ENCODE measurements around the gene HIP1.
A peak's percentile ranks its signal among the peaks of the same experiment; 100 is the strongest.
"Not testable (repeated sequence)": the region's sequence is repeated elsewhere in the genome, so short reads cannot be mapped to it uniquely, and the experiment has no call there.

HIP1 gene

GRCh38 chr7:75639886-75640190 lies 98.9 kb downstream of the HIP1 start:
- no peak for DNase-seq (ENCODE audit: low read depth)

DNA sequence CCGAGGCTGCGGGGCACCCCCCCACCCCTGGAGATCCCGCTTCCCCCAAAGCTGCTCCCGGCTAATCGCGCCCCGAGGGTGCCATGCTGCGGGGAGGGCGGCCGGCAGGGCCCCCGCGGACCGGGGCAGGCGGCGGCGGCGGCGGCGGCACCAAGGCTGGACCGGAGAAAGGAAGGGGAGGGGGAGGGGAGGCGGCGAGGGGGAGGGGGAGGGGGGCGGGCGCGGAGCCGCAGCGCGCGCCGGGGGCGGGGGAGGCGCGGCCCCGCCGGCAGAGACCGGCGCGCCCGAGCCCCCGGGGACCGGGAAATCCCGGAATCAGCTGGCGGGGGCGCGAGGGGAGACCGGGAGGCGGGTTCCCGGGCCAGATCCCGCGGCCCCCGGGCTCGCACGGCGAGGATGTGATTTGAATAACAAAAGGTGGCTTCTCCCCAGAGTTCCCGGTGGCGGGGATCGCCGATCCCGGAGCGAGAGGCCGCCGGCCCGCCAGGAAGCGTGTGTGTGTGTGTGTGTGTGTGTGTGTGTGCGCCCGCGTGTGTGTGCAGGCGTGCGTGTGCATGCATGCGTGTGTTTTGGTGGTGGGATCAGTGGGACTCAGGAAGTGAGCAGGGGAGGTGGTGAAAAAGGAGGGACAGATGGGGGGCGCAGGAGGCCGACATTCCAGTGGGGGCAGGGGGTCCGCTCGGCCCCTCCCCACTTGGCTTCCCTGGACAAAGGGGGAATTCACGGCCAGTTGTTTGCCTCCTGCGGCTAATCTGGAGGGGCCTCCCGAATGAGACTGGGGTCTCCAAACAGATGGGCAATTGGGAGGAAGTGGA lies 99.5 kb downstream of the HIP1 start:
- peak; percentile 37 for DNase-seq (ENCODE audit: low read depth)

- DNase-seq (ENCODE audit: low read depth), result no peak
Measured at GRCh38 chr7:75638594-75639070, 100.1 kb downstream of the HIP1 start.

DNA sequence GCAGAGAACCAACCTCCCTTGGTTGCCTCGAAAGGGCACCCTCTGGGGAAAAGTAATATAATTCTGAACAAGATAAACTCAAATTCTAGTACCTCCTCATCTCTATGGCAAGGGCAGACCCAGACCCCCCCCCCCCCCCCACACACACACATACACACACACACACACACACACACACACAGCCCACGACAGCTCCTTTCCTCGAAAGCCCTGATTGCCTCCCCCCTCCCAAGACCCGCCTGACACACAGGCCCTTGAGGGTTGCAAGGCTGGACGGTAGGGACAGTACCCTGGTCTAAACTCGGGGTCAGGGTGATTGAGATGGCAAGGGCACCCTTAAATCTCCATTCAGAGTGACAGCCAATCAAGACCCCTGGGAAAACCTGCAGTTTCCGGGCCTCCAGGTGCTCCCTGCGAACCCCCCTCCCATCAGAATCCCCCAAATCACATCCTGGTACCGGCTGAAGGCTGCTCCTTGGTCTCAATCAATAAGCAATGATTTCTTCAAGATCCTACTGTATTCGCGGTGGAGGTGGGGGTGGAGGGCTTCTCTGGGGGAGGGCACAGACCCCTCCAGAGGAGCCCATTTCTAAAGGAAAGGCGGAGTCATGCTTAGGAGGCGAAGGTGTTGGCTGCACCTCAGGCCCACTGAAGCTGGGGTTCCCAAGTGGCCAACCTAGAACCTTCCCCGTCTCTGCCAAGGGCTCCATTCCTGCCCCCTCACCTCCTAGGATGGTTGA lies 100.7 kb downstream of the HIP1 start:
- DNase-seq (ENCODE audit: low read depth), result no peak

- DNase-seq (ENCODE audit: low read depth), result no peak
Measured at GRCh38 chr7:75635036-75635435, 103.7 kb downstream of the HIP1 start.

GRCh38 chr7:75632587-75632986 lies 106.2 kb downstream of the HIP1 start:
- not testable (repeated sequence) for DNase-seq (ENCODE audit: low read depth)

DNA sequence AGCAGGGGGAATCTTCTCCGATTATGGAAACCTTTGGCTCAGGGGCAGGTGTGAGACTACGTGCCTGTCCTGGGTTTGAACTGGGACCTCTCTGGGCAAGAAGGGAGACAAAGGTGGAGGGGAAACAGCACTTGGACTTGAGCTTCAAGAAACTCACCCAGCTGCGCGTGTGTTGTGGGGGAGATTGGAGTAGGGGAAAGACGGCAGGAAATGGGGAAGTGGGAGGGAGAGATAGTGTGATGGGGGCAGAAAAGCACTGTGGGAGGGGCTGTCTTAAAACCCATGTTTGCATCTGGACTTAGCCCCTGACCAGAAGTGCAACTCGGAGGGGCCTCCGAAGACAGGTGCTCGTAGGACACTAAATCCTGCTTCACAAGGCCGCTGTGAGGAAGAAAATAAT lies 107.0 kb downstream of the HIP1 start:
- no peak for DNase-seq (ENCODE audit: low read depth)

GRCh38 chr7:75630549-75630948 lies 108.2 kb downstream of the HIP1 start:
- DNase-seq (ENCODE audit: low read depth), result no peak

DNA sequence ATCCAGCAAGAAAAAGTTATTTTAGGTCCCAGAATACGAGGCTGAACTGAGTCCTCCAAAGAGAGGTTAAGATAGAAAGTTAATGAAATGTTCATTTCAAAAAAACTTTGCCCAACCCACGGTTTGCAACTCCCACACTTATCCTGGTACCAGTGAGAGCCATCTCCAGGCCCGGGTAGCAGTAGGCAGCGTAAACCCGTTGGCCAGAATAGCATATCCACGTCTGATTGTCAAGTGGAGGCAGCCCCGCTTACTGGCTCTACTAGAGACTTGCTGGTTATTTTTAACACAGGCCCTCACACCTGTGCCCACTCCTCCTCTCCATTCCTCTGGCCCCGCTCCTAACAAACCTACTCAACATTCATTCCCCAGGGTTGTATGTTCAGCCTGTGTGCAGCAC lies 109.7 kb downstream of the HIP1 start:
- DNase-seq (ENCODE audit: low read depth), result no peak

- DNase-seq (ENCODE audit: low read depth), result no peak
Measured at GRCh38 chr7:75628055-75628454, 110.7 kb downstream of the HIP1 start.

- no peak for DNase-seq (ENCODE audit: low read depth)
Measured at GRCh38 chr7:75626954-75627353, 111.8 kb downstream of the HIP1 start.

GRCh38 chr7:75625868-75626267 lies 112.9 kb downstream of the HIP1 start:
- no peak for DNase-seq (ENCODE audit: low read depth)

GRCh38 chr7:75624134-75624832 lies 114.5 kb downstream of the HIP1 start:
- peak; percentile 63 for DNase-seq (ENCODE audit: low read depth)

DNA sequence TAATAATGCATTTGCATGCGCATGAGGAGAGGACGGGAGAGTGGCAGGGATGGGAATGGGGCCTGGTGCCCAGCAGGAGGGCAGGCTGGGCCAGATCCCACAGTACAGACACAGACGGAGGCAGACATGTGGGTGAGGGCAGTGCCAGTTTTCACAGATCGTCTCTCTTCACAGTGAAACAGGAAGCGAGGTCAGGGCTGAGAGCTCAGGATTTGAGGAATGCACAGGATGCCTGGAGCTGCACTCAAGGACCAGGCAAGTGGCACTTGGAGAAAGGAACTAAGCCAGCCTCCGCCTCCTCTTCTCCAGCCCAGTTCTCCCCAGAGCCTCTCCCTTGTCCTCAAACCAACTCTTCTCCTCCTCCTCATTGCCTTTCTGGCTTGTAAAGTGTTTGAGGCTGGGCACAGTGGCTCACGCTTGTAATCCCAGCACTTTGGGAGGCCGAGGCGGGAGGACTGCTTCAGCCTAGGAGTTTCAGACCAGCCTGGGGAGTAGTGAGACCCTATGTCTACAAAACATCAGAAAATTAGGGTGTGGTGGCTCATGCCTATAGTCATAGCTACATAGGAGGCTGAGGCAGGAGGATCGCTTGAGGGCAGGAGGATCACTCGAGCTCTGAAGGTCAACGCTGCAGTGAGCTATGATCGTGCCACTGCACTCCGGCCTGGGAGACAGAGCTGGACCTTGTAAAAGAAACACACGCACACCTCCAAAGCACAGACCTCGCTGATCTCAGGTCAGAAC lies 115.2 kb downstream of the HIP1 start:
- DNase-seq (ENCODE audit: low read depth), result no peak

DNA sequence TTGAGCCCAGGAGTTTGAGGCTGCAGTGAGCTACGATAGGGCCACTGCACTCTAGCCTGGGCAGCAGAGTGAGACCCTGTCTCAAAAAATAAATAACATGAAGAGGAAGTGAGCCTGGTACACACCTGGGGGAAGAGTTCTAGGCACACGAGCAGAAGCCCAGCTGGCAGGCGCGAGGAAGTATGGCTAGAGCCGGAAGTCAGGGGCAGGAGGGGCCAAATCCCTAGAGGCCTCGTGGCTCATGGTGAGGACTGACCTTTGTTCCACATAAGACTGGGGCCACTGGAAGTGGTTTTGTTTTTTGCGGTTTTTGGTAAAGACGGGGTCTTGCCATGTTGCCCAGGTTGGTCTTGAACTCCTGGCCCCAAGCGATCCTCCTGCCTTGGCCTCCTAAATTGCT lies 117.6 kb downstream of the HIP1 start:
- no peak for DNase-seq (ENCODE audit: low read depth)

DNA sequence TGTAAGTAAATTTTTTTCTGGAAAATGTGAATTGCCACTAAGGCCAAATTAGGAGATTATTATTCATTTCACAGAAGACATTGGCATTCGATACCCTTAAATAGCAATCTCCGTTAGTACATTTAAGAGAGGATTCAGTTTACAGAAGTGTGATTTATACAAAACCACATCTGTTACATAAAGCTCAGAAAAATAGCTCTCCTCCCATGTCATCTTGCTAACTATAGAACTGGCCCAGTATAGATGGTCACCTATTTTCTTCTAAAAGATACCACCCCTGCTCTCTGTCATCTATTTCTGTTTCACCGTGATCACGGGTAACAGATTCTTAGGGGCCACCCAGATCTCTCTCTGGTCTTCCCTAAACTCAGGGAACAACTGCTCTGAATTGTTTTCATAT lies 119.1 kb downstream of the HIP1 start:
- no peak for DNase-seq (ENCODE audit: low read depth)

DNA sequence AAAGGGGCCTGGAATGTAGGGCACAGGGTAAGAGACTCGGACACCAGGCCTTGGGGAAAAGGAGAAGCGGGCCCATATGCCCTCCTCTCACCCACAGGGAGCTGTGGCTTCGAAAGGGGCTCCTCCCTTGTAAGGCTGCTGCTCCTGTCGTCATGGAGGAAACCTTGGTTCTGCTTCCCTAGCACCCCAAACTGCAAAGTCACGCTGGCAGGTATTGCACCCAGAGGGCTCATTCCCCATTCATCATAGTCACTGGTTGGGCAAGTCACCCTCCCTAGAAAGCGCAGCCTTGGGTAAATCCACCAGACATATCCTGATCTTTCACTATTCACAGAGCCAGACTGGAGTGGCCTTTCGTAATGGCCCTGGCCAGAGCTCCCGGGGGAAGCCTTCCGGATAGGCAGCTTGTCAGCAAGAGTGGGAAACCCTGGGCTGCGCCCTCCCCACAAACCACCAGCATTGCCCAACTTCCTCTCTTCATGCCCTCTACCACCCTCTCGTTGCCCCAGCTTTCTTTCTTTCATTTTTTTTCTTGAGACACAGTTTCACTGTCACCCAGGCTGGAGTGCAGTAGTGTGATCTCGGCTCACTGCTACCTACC lies 121.0 kb downstream of the HIP1 start:
- DNase-seq (ENCODE audit: low read depth), result peak; percentile 85

- no peak for DNase-seq (ENCODE audit: low read depth)
Measured at GRCh38 chr7:75616421-75617167, 122.1 kb downstream of the HIP1 start.

GRCh38 chr7:75614401-75614800 lies 124.3 kb downstream of the HIP1 start:
- peak; percentile 14 for DNase-seq (ENCODE audit: low read depth)

DNA sequence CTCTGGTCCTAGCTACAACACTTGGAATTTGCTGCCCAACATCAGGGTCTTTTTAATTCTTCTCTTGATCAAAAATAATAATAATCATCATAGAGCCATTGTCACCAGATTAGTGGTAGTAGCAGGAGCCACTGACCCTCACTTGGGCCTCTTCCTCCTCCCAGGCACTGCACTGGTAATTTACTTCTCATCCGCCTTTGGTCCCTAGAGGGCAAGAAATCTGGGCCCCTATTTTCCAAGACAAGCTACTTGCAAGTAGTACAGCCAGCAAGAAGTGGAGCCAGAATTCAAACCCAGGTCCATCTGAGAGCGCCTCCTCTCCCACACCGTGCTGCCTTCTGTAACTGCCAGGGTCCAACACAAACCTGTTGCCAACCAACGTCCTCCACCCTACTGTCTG lies 125.4 kb downstream of the HIP1 start:
- DNase-seq (ENCODE audit: low read depth), result no peak

DNA sequence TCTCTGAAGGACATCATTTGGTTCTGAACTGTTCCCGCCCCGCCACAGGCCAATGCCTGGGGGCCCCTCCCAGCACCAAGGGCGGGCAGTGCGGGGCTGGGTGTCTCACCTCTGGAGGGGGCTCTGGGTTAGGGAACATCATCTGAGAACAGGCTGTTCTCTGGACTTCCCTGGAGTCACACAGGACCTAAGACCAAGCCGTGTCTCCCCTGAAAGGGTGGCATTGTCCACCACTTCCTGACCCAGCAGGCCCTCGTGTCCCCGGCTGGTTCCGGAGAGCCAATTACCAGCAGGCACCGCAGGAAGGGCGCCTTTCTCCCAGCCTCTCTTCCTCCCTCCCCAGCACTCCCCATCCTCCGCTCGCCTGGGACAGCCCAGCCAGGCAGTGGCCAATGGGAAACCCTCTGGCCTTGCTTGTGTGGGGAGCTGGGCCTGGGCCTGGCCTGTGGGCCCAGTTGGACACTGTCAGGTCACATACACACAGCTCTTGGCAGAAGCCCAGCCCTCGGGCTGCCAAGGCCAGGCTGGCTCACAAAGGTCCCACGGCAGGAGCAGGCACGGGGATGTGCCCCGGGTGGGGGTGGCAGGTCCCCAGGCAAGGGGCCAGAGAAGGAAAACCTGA lies 127.1 kb downstream of the HIP1 start:
- DNase-seq (ENCODE audit: low read depth), result no peak

Measured in fibroblast of gingiva (primary cell).